GM19025 (cell line): Measurements from ENCODE around the gene DCAF15.

ENCODE experiments used
- ATAC-seq: cut with Tn5 transposase; IDR thresholded peaks from one replicate; pipeline ENCODE4 v1.9.1; 2021; ENCODE audit warnings: mild to moderate bottlenecking, low read depth, moderate library complexity; ENCODE audit not compliant: unreplicated experiment

The DCAF15 gene

GRCh38 chr19:13989487-13989886 is 37.2 kb downstream of the DCAF15 start:
- ATAC-seq, result no peak

DNA sequence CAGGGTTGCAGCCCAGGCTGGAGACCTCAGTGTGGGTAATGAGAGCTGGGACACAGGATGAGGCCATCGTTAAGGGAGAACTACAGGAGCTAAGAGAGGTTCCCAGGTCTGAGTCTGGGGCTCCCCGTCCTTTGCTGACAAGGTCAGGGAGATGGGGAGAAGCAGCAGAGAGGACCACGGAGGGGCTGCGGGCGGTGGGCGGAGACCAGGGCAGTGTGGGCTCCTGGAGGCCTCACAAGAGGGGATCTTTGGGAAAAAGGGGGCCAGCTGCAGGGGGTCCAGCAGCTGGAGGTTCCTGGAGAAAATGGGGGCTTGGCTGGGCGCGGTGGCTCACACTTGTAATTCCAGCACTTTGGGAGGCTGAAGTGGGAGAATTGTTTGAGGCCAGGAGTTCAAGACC is 37.8 kb downstream of the DCAF15 start:
- no peak for ATAC-seq

DNA sequence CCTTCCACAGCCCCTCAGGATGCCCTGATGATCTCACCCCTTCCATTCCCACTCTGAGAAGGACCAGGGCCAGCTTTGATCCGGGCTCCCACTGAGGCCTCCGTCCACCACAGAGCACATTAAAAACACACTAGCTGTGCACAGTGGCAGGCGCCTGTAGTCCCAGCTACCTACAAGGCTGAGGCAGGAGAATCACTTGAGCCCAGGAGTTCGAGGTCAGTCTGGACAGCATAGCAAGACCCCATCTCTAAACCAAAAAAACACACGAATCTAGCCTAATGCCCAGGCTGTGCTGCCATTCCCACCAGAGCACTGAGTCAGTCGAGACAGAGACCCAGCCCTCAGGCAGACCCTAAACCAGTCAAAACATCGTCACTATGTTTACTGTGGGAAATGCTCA is 39.7 kb downstream of the DCAF15 start:
- ATAC-seq, result no peak

GRCh38 chr19:13993590-13994300 is 41.4 kb downstream of the DCAF15 start:
- no peak for ATAC-seq

DNA sequence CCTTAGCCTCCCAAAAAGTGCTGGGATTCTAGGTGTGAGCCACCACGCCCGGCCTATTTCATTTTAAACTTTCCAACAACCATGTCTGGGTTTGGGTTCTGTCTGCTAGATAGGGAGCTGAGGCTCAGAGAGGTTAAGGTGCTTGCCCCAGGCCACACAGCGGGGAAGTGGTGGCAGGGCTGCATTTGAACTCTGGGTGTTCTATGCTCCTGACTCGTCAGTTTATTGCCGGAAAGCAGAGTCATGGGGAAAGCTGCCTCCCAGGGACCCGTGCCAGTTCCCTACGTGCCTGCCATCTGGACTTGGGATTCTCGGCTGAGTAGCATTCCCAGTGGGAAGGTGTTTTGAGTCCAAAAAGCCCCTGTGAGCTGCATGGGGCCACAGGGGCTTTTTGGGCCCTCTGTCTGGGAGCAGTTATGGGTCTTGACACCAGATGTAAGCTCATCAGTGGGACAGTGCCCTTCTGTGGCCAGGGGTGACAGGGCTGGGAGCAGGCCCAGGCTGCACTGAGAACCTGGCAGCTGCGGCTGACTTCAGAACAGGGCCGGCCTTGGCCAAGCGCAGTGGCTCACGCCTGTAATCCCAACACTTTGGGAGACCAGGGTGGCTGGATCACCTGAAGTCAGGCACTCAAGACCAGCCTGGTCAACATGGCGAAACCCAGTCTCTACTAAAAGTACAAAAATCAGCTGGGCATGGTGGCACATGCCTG is 42.9 kb downstream of the DCAF15 start:
- ATAC-seq, result no peak

DNA sequence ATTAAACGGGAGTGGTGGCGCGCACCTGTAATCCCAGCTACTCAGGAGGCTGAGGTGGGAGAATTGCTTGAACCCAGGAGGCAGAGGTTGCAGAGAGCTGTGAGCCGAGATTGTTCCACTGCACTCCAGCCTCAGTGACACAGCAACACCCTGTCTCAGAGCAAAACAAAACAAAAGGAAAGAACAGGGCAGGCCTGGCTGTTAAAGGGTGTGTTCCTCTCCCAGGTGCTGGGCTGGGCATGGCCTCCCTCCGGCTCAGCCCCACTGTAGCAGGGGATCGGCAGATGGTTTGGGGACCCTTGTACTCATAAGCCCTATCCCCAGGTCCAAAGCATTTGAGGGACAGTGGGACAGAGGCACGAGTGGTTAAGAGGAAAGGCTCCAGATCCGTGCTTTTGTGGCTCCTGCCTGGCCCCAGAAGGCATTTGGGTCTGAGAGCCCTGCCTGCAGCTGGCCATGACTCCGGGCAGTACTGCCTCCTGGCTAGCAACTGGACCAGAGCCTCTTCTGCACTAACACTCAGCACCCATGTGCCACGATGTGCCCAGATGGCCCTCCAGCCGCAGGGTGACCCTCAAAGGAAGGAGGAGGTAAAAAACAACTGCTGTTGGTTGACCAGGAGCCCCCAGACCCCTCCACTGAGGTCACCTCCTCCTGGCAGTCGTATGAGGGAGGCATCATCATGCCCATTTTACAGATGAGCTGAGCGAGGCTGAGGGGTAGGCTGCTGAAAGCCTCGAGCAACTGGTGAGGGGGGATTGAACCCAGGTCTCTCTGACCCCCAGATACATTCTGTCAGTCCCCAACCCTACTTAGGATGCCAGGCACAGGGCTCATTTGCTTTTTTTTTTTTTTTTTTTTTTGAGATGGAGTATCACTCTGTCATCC is 43.8 kb downstream of the DCAF15 start:
- ATAC-seq, result no peak

DNA sequence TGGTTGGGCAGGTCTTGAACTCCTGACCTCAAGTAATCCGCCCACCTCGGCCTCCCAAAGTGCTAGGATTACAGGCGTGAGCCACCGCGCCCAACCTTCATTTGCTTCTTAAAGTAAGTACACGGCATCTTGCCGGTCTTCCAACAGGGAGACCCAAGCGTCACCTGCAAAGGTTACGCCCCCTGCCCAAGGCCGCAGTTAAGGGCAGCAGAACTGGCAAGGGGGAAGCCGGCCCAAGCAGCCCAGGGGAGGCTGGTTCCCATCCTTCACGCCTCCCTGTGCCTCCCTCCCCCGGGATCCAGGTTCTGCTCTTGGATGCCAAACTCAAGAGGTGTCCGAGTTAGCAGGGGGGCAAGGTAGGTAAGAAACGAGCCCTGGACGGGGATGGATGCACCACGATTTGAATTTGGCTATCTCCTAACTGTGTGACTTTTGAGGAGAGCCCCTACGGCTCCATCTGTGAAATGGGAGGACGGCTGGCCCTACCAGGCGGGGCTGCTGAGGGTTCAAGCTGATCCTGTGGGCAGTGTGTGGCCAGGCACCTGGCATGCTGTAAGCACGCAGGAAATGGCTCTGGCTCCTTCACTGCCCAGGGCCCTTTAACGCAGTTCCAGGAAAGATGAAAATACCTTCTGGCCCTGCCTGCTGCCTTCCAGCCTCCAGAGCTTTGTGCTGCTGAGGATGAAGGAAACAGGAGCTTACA is 44.8 kb downstream of the DCAF15 start:
- no peak for ATAC-seq

- no peak for ATAC-seq
Measured at GRCh38 chr19:13997631-13997962, 45.3 kb downstream of the DCAF15 start.

DNA sequence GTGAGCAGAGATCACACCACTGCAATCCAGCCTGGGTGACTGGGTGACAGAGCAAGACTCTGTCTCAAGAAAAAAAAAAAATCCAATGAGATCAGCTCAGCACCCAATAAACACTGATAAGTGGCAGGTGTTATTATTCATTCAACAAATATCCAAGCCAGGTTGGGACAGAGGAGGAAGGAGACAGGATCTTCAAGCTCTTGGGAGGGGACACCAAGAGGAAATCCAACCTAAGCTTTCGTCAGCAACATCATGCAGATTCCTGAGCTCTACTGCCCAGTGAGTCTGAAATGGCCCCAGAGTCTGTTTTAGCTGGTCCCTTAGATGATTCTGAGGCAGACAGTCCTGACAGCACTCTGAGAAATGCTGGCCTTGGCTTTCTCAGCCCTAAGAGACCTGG is 46.1 kb downstream of the DCAF15 start:
- no peak for ATAC-seq

GRCh38 chr19:13999085-13999484 is 46.8 kb downstream of the DCAF15 start:
- ATAC-seq, result no peak

DNA sequence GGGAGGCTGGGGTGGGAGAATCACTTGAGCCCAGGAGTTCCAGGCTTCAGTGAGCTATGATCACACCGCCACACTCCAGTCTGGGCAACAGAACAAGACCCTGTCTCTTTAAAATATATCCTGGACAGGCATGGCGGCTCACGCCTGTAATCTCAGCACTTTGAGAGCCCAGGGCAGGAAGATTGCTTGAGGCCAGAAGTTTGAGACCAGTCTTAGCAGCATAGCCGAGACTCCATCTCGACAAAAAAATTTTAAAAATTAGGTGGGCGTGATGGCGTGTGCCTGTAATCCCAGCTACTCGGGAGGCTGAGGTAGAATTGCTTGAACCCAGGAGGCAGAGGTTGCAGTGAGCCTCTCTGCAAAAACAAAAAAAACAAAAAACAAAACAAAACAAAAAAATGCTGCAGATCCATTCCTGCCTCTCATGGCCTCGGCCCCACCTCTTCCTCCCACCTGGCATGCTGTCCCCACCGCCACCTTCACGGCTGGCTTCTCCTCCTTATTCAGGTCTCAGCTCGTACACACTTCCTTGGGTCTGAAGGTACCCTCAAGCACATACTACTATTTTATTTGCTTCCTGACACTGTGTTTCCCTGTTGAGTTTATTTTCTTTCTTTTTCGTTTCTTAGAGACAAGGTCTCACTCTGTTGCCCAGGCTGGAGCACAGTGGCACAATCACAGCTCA is 48.5 kb downstream of the DCAF15 start:
- ATAC-seq, result no peak

DNA sequence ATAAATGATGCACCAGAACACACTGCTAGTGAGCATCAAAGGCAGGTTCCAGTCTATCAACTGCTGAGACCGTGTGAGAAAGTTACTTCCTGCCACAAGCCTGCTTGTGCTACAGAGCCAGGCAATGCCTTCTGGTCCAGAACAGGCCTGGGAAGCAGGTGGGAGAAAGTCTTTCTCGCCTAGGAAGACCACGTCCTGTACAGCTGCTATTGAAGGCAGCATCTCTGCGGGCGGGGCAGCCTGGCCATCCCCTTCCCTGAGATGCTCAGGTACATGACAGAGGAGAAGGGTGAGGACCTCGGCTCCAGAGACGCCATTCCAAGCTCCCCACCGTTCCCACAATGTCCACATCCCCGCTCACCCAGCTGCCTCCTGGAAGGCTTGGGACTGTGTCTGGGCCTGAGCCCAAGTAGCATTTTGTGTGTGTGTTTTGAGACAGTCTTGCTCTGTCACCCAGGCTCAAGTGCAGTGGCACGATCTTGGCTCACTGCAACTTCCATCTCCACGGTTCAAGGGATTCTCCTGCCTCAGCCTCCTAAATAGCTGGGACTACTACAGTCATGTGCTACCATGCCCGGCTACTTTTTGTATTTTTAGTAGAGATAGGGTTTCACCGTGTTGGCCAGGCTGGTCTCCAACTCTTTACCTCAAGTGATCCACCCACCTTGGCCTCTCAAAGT is 50.4 kb downstream of the DCAF15 start:
- ATAC-seq, result no peak

DNA sequence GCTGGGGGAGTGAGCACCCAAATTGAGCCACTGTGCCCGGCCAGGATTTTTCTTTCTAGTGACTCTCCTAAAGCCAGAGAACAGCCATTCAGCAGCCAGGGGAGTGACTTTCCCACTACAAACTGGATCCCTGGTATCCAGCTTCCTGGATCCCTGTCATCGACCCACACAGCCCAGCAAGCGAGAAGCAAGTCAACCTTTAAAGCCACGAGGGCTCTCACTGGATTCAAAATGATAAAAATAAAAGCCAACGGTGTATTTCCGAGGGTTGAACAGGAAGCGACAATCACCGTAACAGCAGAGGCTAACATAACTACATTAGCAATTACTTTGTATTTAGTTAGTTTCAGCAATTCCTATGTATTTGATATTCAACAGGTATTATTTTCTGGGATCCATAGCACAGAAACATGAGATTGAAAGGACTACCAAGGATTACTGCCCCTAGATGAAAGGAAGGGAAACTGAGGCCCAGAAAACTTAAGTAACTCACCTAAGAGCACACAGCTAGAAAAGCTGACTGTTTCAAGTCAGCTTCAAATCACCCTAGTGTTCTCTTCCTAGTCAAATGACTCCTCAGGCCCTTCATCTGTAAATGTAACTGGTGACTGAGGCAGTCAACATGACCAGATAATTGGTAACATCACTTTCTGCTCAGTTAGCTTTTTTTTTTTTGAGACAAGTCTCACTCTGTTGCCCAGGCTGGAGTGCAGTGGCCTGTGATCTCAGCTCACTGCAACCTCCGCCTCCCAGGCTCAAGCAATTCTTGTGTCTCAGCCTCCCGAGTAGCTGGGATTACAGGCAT is 51.1 kb downstream of the DCAF15 start:
- ATAC-seq, result no peak

DNA sequence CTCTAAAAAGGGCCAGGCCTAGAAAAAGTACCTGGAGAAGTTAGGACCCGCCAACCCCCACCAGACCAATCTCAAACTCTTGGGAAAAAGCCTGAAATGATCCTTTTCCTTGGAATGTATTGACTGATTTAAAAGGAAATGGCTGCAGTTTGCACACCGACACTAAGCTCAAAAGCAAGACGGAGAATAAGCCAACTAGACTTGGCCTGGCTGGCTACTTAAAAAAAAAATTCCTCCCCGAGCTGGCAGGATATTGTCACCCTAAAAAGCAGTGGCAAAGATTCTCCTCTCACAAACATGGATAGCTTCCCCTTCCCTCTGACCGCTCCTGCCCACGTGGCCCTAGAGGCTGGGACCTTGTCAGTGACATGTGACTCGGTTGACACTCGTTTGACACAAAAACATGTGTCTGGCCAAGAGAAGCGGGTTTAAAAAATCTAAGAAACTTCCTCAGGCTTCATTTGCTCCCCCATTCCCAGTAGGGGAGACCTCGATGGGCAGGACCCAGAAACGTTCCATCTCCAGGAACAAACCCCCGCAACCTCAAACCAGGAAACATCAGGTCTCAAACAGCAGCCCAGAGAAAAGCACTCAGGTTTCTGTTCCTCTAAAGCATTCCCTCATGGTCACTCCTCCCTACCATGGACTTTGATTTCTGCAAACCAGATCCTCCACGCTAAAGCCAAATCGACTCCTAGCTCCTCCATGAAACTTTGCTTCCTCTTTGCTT is 52.5 kb downstream of the DCAF15 start:
- ATAC-seq, result no peak

- ATAC-seq, result peak; percentile 22
Measured at GRCh38 chr19:14005349-14006084, 53.2 kb downstream of the DCAF15 start.

- ATAC-seq, result peak; percentile 73
Measured at GRCh38 chr19:14006085-14006765, 53.9 kb downstream of the DCAF15 start, which contains the start of gene RFX1. Gene RFX1 (minus strand): TSS chr19:14006320. CDS start chr19:13993843, 12,477 bp downstream.
